HepG2 (cell line): ENCODE measurements around the gene GALR2. TPM values are rescaled to one million over a fixed set of nuclear protein-coding genes. Genes with fewer than 3 reads are reported as not detected.

ENCODE experiments used
- KLF13 ChIP-seq: sonication (generic); formaldehyde crosslinking; IDR thresholded peaks from 2 replicates; pipeline ENCODE4 v1.4.0; 2020; ENCODE audit warnings: mild to moderate bottlenecking, missing genetic modification reagents
- KLF9 ChIP-seq: IDR thresholded peaks from 2 replicates; pipeline ENCODE4 v1.6.1; 2016; ENCODE audit warnings: low read depth
- KMT2A ChIP-seq: sonication (generic); formaldehyde crosslinking; IDR thresholded peaks from 2 replicates; pipeline ENCODE4 v1.4.0; 2020; ENCODE audit warnings: missing genetic modification reagents
- NKX3-1 ChIP-seq: sonication (generic); formaldehyde crosslinking; IDR thresholded peaks from 2 replicates; pipeline ENCODE4 v1.5.0; 2020; ENCODE audit warnings: missing genetic modification reagents
- SNAI1 ChIP-seq: sonication (generic); formaldehyde crosslinking; IDR thresholded peaks from 2 replicates; pipeline ENCODE4 v1.5.0; 2020; ENCODE audit warnings: mild to moderate bottlenecking, missing genetic modification reagents, borderline replicate concordance
- TEAD3 ChIP-seq: optimal IDR thresholded peaks from 2 replicates; pipeline ENCODE3; 2016; ENCODE audit warnings: borderline replicate concordance
- ZFP82 ChIP-seq: sonication (generic); formaldehyde crosslinking; IDR thresholded peaks from 2 replicates; pipeline ENCODE4 v1.5.1; 2020; ENCODE audit warnings: mild to moderate bottlenecking, missing genetic modification reagents, borderline replicate concordance
- ZFY ChIP-seq: sonication (generic); formaldehyde crosslinking; IDR thresholded peaks from 2 replicates; pipeline ENCODE4 v1.4.0; 2020; ENCODE audit warnings: missing genetic modification reagents
- ZNF329 ChIP-seq: sonication (generic); formaldehyde crosslinking; IDR thresholded peaks from 2 replicates; pipeline ENCODE4 v1.9.0; 2021; ENCODE audit warnings: low read depth, mild to moderate bottlenecking, missing genetic modification reagents
- ZNF652 ChIP-seq: IDR thresholded peaks from 2 replicates; pipeline ENCODE4 v1.6.1; 2016; ENCODE audit warnings: low read depth, borderline replicate concordance
- ZZZ3 ChIP-seq: sonication (generic); formaldehyde crosslinking; IDR thresholded peaks from 2 replicates; pipeline ENCODE4 v1.4.0; 2020; ENCODE audit warnings: missing genetic modification reagents, mild to moderate bottlenecking, borderline replicate concordance
- polyA plus RNA-seq, 8 experiments: library from polyadenylated mRNA; depleted of rRNA in 3 of 8; stranded (reverse) in 7 of 8; unstranded in 1 of 8; fragments of >200 nt; fragmentation: Illumina TruSeq in 4 of 8; extraction: Trizol in 4 of 8; gene quantifications; 2 replicates each; pipeline versions ENCODE4 v1.2.1 to v1.2.3, GENCODE V29; 2011 to 2016; ENCODE audit warnings: low read depth in 4 of 8, missing spikeins in 1 of 8, mixed read lengths in 1 of 8; ENCODE audit not compliant: insufficient read depth in 1 of 8
- total RNA-seq, 5 experiments: library from RNA; depleted of rRNA; stranded (reverse); fragments of >200 nt; fragmentation: Illumina TruSeq; extraction: Trizol; gene quantifications; 2 replicates each; pipeline ENCODE4 v1.2.3, GENCODE V29; 2016; ENCODE audit warnings: low read depth in 1 of 5
- TF ChIP-seq, protein P1 (sequence below): sonication (generic); formaldehyde crosslinking; IDR thresholded peaks from 2 replicates; pipeline ENCODE4 v1.4.0; 2020; ENCODE audit warnings: missing genetic modification reagents
- TF ChIP-seq, protein P2 (sequence below): fragments of 450-650 bp; IDR thresholded peaks from 2 replicates; pipeline ENCODE4 v1.6.1; 2017; ENCODE audit warnings: mild to moderate bottlenecking
- TF ChIP-seq, protein P3 (sequence below): sonication (generic); formaldehyde crosslinking; IDR thresholded peaks from 2 replicates; pipeline ENCODE4 v1.4.0; 2020; ENCODE audit warnings: mild to moderate bottlenecking, missing genetic modification reagents
- TF ChIP-seq, protein P4 (sequence below): sonication (generic); formaldehyde crosslinking; conservative IDR thresholded peaks from 2 replicates; pipeline ENCODE4 v1.8.0; 2022; ENCODE audit warnings: missing genetic modification reagents
- TF ChIP-seq, protein P5 (sequence below): sonication (generic); formaldehyde crosslinking; IDR thresholded peaks from 2 replicates; pipeline ENCODE4 v1.5.1; 2020; ENCODE audit warnings: missing genetic modification reagents, mild to moderate bottlenecking, borderline replicate concordance

The GALR2 gene
- total and polyA plus RNA-seq, 2 of the 13 experiments (the other 11 are each of a cell fraction or from before 2014, with no cell fraction given): 0.48 to 0.58 TPM

DNA sequence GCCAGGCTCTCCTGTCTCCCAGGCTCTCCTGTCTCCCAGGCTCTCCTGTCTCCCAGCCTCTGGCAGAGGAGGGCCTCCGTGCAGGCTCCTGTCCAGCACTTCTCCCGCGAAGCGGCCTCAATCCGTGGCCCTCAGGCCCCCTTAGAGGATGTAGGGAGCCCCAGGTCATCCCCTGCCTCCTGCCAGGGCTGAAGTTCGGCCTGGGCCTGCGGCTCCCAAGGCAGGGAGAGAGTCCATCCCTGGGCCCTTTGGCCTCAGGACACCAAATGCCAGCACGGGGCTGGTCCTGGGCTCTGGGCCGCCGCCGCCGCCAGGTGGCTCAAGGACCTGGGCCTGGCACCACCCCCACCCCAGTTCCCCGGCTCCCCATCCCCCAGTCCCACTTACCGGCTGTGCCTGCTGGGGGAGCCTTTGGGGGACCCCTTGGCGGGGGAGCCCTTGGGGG is 47.8 kb upstream of the GALR2 start (continued):
- TF ChIP-seq, protein P1, sequence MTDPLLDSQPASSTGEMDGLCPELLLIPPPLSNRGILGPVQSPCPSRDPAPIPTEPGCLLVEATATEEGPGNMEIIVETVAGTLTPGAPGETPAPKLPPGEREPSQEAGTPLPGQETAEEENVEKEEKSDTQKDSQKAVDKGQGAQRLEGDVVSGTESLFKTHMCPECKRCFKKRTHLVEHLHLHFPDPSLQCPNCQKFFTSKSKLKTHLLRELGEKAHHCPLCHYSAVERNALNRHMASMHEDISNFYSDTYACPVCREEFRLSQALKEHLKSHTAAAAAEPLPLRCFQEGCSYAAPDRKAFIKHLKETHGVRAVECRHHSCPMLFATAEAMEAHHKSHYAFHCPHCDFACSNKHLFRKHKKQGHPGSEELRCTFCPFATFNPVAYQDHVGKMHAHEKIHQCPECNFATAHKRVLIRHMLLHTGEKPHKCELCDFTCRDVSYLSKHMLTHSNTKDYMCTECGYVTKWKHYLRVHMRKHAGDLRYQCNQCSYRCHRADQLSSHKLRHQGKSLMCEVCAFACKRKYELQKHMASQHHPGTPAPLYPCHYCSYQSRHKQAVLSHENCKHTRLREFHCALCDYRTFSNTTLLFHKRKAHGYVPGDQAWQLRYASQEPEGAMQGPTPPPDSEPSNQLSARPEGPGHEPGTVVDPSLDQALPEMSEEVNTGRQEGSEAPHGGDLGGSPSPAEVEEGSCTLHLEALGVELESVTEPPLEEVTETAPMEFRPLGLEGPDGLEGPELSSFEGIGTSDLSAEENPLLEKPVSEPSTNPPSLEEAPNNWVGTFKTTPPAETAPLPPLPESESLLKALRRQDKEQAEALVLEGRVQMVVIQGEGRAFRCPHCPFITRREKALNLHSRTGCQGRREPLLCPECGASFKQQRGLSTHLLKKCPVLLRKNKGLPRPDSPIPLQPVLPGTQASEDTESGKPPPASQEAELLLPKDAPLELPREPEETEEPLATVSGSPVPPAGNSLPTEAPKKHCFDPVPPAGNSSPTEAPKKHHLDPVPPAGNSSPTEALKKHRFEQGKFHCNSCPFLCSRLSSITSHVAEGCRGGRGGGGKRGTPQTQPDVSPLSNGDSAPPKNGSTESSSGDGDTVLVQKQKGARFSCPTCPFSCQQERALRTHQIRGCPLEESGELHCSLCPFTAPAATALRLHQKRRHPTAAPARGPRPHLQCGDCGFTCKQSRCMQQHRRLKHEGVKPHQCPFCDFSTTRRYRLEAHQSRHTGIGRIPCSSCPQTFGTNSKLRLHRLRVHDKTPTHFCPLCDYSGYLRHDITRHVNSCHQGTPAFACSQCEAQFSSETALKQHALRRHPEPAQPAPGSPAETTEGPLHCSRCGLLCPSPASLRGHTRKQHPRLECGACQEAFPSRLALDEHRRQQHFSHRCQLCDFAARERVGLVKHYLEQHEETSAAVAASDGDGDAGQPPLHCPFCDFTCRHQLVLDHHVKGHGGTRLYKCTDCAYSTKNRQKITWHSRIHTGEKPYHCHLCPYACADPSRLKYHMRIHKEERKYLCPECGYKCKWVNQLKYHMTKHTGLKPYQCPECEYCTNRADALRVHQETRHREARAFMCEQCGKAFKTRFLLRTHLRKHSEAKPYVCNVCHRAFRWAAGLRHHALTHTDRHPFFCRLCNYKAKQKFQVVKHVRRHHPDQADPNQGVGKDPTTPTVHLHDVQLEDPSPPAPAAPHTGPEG (CRISPR knock-in tag): 0 out of 2 replicates have a peak, but pooled peaks have one; percentile 21
- TF ChIP-seq KLF9 (CRISPR knock-in tag) (no peak), ZFP82 (CRISPR knock-in tag) (no peak), ZZZ3 (CRISPR knock-in tag) (no peak), KMT2A (no peak; the same call in 1 of the 2 replicates), ZNF652 (CRISPR knock-in tag) (no peak), SNAI1 (CRISPR knock-in tag) (no peak), KLF13 (CRISPR knock-in tag) (no peak), ZFY (CRISPR knock-in tag) (peak; percentile 50; the same call in 1 of the 2 replicates), NKX3-1 (no peak), ZNF329 (no peak), TEAD3 (no peak)
- TF ChIP-seq, protein P2, sequence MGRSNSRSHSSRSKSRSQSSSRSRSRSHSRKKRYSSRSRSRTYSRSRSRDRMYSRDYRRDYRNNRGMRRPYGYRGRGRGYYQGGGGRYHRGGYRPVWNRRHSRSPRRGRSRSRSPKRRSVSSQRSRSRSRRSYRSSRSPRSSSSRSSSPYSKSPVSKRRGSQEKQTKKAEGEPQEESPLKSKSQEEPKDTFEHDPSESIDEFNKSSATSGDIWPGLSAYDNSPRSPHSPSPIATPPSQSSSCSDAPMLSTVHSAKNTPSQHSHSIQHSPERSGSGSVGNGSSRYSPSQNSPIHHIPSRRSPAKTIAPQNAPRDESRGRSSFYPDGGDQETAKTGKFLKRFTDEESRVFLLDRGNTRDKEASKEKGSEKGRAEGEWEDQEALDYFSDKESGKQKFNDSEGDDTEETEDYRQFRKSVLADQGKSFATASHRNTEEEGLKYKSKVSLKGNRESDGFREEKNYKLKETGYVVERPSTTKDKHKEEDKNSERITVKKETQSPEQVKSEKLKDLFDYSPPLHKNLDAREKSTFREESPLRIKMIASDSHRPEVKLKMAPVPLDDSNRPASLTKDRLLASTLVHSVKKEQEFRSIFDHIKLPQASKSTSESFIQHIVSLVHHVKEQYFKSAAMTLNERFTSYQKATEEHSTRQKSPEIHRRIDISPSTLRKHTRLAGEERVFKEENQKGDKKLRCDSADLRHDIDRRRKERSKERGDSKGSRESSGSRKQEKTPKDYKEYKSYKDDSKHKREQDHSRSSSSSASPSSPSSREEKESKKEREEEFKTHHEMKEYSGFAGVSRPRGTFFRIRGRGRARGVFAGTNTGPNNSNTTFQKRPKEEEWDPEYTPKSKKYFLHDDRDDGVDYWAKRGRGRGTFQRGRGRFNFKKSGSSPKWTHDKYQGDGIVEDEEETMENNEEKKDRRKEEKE: no peak
- TF ChIP-seq, protein P3, sequence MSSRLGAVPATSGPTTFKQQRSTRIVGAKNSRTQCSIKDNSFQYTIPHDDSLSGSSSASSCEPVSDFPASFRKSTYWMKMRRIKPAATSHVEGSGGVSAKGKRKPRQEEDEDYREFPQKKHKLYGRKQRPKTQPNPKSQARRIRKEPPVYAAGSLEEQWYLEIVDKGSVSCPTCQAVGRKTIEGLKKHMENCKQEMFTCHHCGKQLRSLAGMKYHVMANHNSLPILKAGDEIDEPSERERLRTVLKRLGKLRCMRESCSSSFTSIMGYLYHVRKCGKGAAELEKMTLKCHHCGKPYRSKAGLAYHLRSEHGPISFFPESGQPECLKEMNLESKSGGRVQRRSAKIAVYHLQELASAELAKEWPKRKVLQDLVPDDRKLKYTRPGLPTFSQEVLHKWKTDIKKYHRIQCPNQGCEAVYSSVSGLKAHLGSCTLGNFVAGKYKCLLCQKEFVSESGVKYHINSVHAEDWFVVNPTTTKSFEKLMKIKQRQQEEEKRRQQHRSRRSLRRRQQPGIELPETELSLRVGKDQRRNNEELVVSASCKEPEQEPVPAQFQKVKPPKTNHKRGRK (CRISPR knock-in tag): 0 out of 2 replicates have a peak, but pooled peaks have one; percentile 32
- TF ChIP-seq, protein P4, sequence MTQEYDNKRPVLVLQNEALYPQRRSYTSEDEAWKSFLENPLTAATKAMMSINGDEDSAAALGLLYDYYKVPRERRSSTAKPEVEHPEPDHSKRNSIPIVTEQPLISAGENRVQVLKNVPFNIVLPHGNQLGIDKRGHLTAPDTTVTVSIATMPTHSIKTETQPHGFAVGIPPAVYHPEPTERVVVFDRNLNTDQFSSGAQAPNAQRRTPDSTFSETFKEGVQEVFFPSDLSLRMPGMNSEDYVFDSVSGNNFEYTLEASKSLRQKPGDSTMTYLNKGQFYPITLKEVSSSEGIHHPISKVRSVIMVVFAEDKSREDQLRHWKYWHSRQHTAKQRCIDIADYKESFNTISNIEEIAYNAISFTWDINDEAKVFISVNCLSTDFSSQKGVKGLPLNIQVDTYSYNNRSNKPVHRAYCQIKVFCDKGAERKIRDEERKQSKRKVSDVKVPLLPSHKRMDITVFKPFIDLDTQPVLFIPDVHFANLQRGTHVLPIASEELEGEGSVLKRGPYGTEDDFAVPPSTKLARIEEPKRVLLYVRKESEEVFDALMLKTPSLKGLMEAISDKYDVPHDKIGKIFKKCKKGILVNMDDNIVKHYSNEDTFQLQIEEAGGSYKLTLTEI: no peak
- TF ChIP-seq, protein P5, sequence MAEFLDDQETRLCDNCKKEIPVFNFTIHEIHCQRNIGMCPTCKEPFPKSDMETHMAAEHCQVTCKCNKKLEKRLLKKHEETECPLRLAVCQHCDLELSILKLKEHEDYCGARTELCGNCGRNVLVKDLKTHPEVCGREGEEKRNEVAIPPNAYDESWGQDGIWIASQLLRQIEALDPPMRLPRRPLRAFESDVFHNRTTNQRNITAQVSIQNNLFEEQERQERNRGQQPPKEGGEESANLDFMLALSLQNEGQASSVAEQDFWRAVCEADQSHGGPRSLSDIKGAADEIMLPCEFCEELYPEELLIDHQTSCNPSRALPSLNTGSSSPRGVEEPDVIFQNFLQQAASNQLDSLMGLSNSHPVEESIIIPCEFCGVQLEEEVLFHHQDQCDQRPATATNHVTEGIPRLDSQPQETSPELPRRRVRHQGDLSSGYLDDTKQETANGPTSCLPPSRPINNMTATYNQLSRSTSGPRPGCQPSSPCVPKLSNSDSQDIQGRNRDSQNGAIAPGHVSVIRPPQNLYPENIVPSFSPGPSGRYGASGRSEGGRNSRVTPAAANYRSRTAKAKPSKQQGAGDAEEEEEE: 0 out of 2 replicates have a peak, but pooled peaks have one; percentile 6
